Stimulated activated naive CD8-positive, alpha-beta T cell treated with anti-CD3 and anti-CD28 coated beads, Interleukin-15, Interleukin-2, amounts not matched to agents 100 ng/mL and 50 ng/mL, for 24 hours (primary cell): ENCODE results near the gene TINCR.
"Not testable (repeated sequence)": the region's sequence is repeated elsewhere in the genome, so short reads cannot be mapped to it uniquely, and the experiment has no call there.

Experiments used
- H3K27ac Mint-ChIP-seq: one replicate; pipeline ENCODE4 v1.8.0; 2021; ENCODE audit warnings: mild to moderate bottlenecking, mixed read lengths
- H3K27me3 Mint-ChIP-seq: one replicate; pipeline ENCODE4 v1.8.0; 2021; ENCODE audit warnings: mixed read lengths
- H3K36me3 Mint-ChIP-seq: one replicate; pipeline ENCODE4 v1.8.0; 2021; ENCODE audit warnings: low read depth, mixed read lengths
- H3K4me1 Mint-ChIP-seq: one replicate; pipeline ENCODE4 v1.8.0; 2021; ENCODE audit warnings: low read depth, mixed read lengths
- H3K4me3 Mint-ChIP-seq: one replicate; pipeline ENCODE4 v1.8.0; 2021; ENCODE audit warnings: mild to moderate bottlenecking, mixed read lengths
- H3K9me3 Mint-ChIP-seq: one replicate; pipeline ENCODE4 v1.8.0; 2021; ENCODE audit warnings: mixed read lengths

The TINCR gene

DNA sequence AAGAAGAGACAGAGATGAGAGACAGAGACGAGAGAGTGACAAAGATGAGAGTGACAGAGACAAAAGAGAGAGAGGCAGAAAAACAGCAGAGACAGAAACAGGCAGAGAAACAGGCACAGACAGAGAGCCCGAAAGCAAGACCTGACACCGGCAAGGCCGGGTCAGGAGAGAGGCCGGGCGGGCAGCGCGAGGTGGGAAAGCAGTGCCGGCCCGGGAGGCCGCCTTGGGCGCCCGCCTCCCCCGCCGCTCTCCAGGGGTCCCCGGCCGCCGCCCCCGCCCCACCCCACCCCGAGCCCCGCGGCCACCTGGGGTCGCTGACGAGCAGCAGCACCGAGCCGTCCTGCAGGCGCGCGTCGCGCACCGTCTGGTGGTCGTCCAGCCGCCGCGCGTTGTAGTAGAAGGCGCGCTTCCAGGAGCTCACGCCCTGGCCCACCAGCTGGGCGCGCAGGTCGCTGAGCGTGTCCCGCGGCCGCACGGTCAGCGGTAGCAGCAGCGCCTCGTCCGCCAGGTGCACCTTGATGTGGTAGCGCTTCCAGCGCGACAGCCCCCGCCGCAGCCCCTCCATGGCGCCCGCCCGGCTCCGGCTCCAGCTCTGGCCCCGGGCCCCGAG lies at the start of gene TINCR:
Gene TINCR, minus strand, starts transcription at position 594 of the 610 bp plus-strand sequence.
- peaks cover 3% of the 10 kb centered on the region for H3K27me3 Mint-ChIP-seq
- peaks cover under 1% of the 10 kb centered on the region for H3K36me3 Mint-ChIP-seq
- no peaks in the 10 kb centered on the region for H3K9me3 Mint-ChIP-seq
- no peaks in the 10 kb centered on the region for H3K4me1 Mint-ChIP-seq
- H3K4me3 Mint-ChIP-seq: no peak within 1 kb of the TSS
- H3K27ac Mint-ChIP-seq: no peak within 1 kb of the TSS

- Mint-ChIP-seq H3K27ac (peak overlapping the region; percentile 40), H3K36me3 (peaks cover 90% of the 10 kb centered on the region), H3K4me1 (peaks cover 45% of the 10 kb centered on the region), H3K9me3 (no peaks in the 10 kb centered on the region), H3K27me3 (no peaks in the 10 kb centered on the region), H3K4me3 (no peak overlapping the region)
Measured at GRCh38 chr19:5617080-5617479, 49.3 kb upstream of the TINCR start.

- Mint-ChIP-seq H3K27ac (no peak overlapping the region), H3K9me3 (no peaks in the 10 kb centered on the region), H3K27me3 (no peaks in the 10 kb centered on the region), H3K4me3 (no peak overlapping the region), H3K4me1 (peaks cover 38% of the 10 kb centered on the region), H3K36me3 (peaks cover 89% of the 10 kb centered on the region)
Measured at GRCh38 chr19:5615756-5616327, 48.1 kb upstream of the TINCR start.

- no peak overlapping the region for H3K4me3 Mint-ChIP-seq
- no peaks in the 10 kb centered on the region for H3K27me3 Mint-ChIP-seq
- H3K4me1 Mint-ChIP-seq: peaks cover 13% of the 10 kb centered on the region
- H3K27ac Mint-ChIP-seq: no peak overlapping the region
- peaks cover 83% of the 10 kb centered on the region for H3K36me3 Mint-ChIP-seq
- H3K9me3 Mint-ChIP-seq: no peaks in the 10 kb centered on the region
Measured at GRCh38 chr19:5612891-5613865, 45.4 kb upstream of the TINCR start.

DNA sequence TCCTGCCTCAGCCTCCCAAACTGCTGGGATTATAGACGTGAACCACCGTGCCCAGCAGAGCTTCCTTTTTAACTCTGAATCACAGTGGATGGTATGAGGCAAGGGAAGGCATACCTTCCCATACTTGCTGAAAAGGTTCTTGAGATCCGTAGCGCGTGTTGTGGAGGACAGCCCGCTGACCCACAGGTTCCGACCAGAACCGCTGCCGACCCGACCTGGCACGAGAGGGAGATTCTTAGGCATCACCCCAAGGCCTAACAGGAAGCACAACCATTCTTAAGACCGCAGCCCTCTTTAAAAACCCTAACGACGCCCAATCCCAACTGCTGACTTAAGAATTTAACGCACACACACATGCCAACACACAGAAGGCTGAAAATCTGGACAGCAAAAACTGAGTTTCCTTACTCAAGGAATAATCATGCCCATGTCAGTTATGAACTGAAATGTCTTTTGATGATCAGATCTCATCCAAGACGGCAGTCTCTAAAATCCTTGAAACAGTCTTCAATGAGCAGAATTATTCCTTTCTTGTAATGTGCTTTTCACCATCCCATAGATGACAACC lies 42.2 kb upstream of the TINCR start:
- Mint-ChIP-seq H3K9me3 (no peaks in the 10 kb centered on the region), H3K27me3 (no peaks in the 10 kb centered on the region), H3K4me1 (no peaks in the 10 kb centered on the region), H3K36me3 (peaks cover 85% of the 10 kb centered on the region), H3K4me3 (no peak overlapping the region), H3K27ac (no peak overlapping the region)

- not testable (repeated sequence) for H3K4me1 Mint-ChIP-seq
Measured at GRCh38 chr19:5608766-5609165, 41.0 kb upstream of the TINCR start.

GRCh38 chr19:5608291-5608690 lies 40.5 kb upstream of the TINCR start:
- H3K36me3 Mint-ChIP-seq: peaks cover 86% of the 10 kb centered on the region
- H3K27ac Mint-ChIP-seq: no peak overlapping the region
- H3K4me1 Mint-ChIP-seq: no peaks in the 10 kb centered on the region
- H3K4me3 Mint-ChIP-seq: no peak overlapping the region
- no peaks in the 10 kb centered on the region for H3K27me3 Mint-ChIP-seq
- H3K9me3 Mint-ChIP-seq: no peaks in the 10 kb centered on the region

More at GRCh38 chr19:5608766-5609165, 41.0 kb upstream of the TINCR start:
- H3K27me3 Mint-ChIP-seq, H3K4me3 Mint-ChIP-seq, H3K9me3 Mint-ChIP-seq, H3K27ac Mint-ChIP-seq: not testable (repeated sequence)
- H3K36me3 Mint-ChIP-seq: peaks cover 86% of the 10 kb centered on the region

GRCh38 chr19:5607318-5608275 lies 39.8 kb upstream of the TINCR start:
- Mint-ChIP-seq H3K9me3 (no peaks in the 10 kb centered on the region), H3K27ac (no peak overlapping the region), H3K4me1 (no peaks in the 10 kb centered on the region), H3K27me3 (no peaks in the 10 kb centered on the region), H3K36me3 (peaks cover 84% of the 10 kb centered on the region), H3K4me3 (no peak overlapping the region)

DNA sequence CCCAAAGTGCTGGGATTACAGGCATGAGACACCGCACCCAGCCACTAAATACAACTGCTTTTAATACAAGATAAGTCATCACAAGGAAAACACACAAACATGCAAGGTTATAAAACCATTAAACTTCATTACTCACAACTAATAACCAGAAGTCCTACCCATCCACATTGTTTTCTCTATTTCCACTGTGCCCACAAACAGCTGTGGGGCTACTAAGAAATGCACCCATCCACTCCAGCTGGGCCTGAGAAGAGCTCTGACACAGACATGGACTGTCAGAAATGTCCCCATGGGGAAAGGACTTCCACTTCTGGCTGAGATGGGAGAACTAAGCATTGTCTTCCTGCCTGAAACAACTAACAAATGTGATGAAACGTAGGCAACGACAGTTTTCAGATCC lies 37.6 kb upstream of the TINCR start:
- Mint-ChIP-seq H3K27me3 (no peaks in the 10 kb centered on the region), H3K36me3 (peaks cover 85% of the 10 kb centered on the region), H3K27ac (no peak overlapping the region), H3K4me3 (no peak overlapping the region), H3K4me1 (no peaks in the 10 kb centered on the region), H3K9me3 (no peaks in the 10 kb centered on the region)

DNA sequence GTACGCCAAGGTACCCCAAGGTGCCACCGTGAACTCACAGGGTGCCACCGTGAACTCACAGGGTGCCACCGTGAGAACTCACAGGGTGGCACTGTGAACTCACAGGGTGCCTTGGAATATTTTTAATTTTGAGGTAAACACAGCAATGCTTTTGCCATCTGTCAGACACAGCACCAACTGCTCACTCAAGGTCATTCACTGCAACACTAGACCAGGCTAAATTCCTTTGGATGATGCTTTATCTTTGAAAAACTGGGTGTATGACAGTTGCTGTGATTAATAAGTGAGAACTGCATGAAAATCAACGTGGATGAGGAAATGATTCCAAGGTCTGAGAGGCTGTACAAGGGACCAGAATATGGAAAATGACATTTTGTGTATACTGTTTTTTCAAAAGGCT lies 35.9 kb upstream of the TINCR start:
- Mint-ChIP-seq H3K36me3 (peaks cover 90% of the 10 kb centered on the region), H3K27ac (no peak overlapping the region), H3K27me3 (no peaks in the 10 kb centered on the region), H3K4me3 (no peak overlapping the region), H3K4me1 (no peaks in the 10 kb centered on the region), H3K9me3 (no peaks in the 10 kb centered on the region)

- Mint-ChIP-seq H3K4me1 (no peaks in the 10 kb centered on the region), H3K36me3 (peaks cover 81% of the 10 kb centered on the region), H3K27me3 (no peaks in the 10 kb centered on the region), H3K4me3 (no peak overlapping the region), H3K9me3 (no peaks in the 10 kb centered on the region), H3K27ac (no peak overlapping the region)
Measured at GRCh38 chr19:5600797-5601196, 33.0 kb upstream of the TINCR start.

GRCh38 chr19:5595745-5596144 lies 28.0 kb upstream of the TINCR start:
- Mint-ChIP-seq H3K4me1 (peaks cover 2% of the 10 kb centered on the region), H3K36me3 (peaks cover 77% of the 10 kb centered on the region), H3K27ac (peak overlapping the region; percentile 58), H3K4me3 (no peak overlapping the region), H3K27me3 (no peaks in the 10 kb centered on the region), H3K9me3 (no peaks in the 10 kb centered on the region)

DNA sequence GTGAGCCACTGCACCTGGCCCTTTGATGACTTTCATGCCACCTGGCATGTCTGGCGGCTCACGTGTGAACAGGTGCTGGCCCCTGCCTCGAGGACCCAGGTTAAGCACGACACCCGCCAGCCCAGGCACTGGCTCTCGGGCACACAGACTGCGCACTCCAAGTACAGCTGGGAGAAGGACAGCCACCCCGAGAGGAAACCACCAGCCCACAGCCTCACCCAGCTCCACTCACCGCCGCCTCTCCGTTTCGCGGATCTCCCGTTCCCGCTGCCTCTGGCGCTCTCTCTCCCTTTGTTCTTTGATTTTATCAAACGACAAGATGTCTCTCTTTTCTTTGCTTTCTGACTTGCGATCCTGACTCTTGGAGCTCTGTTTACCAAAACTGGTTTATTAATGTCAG lies 27.4 kb upstream of the TINCR start:
- Mint-ChIP-seq H3K27ac (peak overlapping the region; percentile 58), H3K27me3 (no peaks in the 10 kb centered on the region)

DNA sequence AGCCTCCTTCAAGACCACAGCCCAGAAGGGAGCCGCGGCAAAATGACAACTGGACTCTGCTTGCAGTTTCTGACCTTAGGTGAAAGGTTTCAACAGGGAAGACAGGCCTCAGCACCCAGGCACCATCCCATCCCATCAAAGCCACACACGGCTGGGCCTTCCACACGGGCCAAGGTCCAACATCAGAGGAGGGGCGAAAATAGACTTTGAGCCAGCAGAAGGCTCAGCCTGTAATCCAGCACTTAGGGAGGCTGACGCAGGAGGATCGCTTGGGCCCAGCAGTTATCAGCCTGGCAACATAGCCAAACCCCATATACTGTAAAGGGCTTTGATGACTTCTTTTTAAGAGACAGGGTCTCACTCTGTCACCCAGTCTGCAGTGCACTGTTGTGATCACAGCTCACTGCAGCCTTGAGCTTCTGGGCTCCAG lies 26.8 kb upstream of the TINCR start:
- Mint-ChIP-seq H3K4me1 (peaks cover 2% of the 10 kb centered on the region), H3K9me3 (no peaks in the 10 kb centered on the region), H3K27me3 (no peaks in the 10 kb centered on the region), H3K4me3 (no peak overlapping the region), H3K27ac (peak overlapping the region; percentile 55), H3K36me3 (peaks cover 69% of the 10 kb centered on the region)

More for the DNA sequence above, 27.4 kb upstream of the TINCR start:
- Mint-ChIP-seq H3K4me1 (peaks cover 2% of the 10 kb centered on the region), H3K36me3 (peaks cover 75% of the 10 kb centered on the region), H3K4me3 (no peak overlapping the region), H3K9me3 (no peaks in the 10 kb centered on the region)
